GM12891 (cell line): ENCODE results near the gene LSM3.
A peak's percentile ranks its signal among the peaks of the same experiment; 100 is the strongest.

Experiments used
- DNase-seq: peaks from one replicate; pipeline ENCODE4 v3.0.0; 2011; ENCODE audit warnings: low spot score; ENCODE audit not compliant: insufficient read length
- FAIRE-seq: peaks from 2 replicates; lab custom pipeline; 2011; peaks lifted over from hg19 to GRCh38; lab: Jason Lieb, UNC
- PAX5 ChIP-seq: IDR thresholded peaks from 2 replicates; pipeline ENCODE4 v1.6.1; 2011; ENCODE audit warnings: low read length, moderate library complexity, mild to moderate bottlenecking; ENCODE audit not compliant: insufficient read depth, severe bottlenecking
- POLR2A ChIP-seq: IDR thresholded peaks from 2 replicates; pipeline ENCODE4 v1.6.1; 2011; ENCODE audit warnings: low read depth, low read length, control low read depth
- POLR2AphosphoS5 ChIP-seq: IDR thresholded peaks from 2 replicates; pipeline ENCODE4 v1.6.1; 2011; ENCODE audit warnings: low read depth, low read length, control low read depth
- POU2F2 ChIP-seq: IDR thresholded peaks from 2 replicates; pipeline ENCODE4 v1.6.1; 2011; ENCODE audit warnings: low read depth, mild to moderate bottlenecking, control low read depth, low read length, moderate library complexity
- SPI1 ChIP-seq: IDR thresholded peaks from 2 replicates; pipeline ENCODE4 v1.6.1; 2011; ENCODE audit warnings: low read depth, low read length, control low read depth
- TAF1 ChIP-seq: IDR thresholded peaks from 2 replicates; pipeline ENCODE4 v1.6.1; 2011; ENCODE audit warnings: low read depth, low read length, control low read depth

The LSM3 gene

DNA sequence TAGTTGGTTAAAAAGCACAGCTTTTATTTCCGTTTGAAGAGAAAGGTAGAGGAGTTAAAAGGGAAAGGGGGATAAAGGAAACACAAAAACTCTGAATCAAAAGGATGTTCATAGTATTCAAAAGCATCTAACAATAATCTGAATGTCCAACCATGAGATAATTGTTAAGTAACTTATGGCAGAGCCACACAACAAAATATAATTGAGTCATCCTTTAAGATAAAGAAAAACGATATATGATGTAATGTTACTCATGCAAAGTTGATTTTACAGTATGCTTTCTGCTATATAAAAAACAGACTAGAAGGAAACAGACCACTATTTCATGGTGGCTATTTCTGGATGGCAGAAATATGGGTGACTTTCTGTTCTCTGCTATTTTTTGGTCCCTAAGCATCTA lies 4.1 kb upstream of the LSM3 start:
- DNase-seq: no peak
- no peak for FAIRE-seq
- TF ChIP-seq TAF1: no peak
- no peak for TF ChIP-seq POU2F2
- no peak for TF ChIP-seq SPI1
- TF ChIP-seq PAX5: no peak
- no peak for TF ChIP-seq POLR2A
- no peak for TF ChIP-seq POLR2AphosphoS5

- TF ChIP-seq POLR2A (no peak), TAF1 (no peak), PAX5 (no peak), SPI1 (no peak)
- FAIRE-seq (peak; percentile 13), DNase-seq (no peak)
These were observed 3.1 kb upstream of the LSM3 start for GRCh38 chr3:14175383-14176037.

DNA sequence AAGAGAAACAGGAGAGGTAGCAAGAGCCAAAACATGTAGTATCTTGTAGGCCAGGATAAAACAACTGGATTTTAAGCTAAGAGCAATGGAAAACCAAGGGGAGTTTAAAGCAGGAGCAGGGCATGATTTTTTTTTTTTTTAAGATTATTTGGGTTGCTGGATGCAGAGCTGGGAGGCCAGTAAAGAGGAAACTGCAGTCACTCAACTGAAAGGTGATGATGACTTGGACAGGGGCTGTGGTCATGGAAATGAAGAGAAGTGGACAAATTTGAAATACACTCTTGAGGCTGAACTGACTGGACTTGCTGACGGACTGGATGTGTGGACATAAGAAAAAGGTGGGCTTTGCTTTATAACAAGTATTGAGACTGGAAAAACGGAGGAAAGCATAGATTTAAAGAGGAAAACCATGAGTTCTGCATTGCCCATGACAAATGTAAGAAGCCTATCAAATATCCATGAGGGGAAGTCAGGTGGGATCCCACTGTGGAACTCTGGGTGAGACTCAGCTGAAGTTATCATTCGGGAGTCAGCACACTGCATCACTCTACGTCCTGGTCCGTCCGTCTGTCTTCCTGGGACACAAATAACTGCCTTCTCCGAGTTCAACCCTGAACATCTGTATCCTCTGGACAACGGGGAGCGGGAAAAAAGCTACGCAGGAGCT lies 904 bp upstream of the LSM3 start:
- TF ChIP-seq SPI1: no peak
- no peak for TF ChIP-seq POLR2AphosphoS5
- no peak; the same call in 1 of the 2 replicates for TF ChIP-seq POLR2A
- TF ChIP-seq TAF1: no peak
- TF ChIP-seq PAX5: no peak
- no peak for TF ChIP-seq POU2F2
- no peak for DNase-seq
- FAIRE-seq: no peak

GRCh38 chr3:14179114-14179465 lies 473 bp downstream of the LSM3 start:
- TF ChIP-seq SPI1: no peak
- TF ChIP-seq POLR2AphosphoS5: no peak
- TF ChIP-seq PAX5: no peak
- TF ChIP-seq POU2F2: no peak
- no peak for TF ChIP-seq POLR2A
- TF ChIP-seq TAF1: no peak
- FAIRE-seq (no peak), DNase-seq (no peak)

GRCh38 chr3:14179795-14180194 lies 1.2 kb downstream of the LSM3 start:
- no peak for DNase-seq
- FAIRE-seq: no peak
- no peak for TF ChIP-seq POLR2AphosphoS5

GRCh38 chr3:14181253-14181652 lies 2.6 kb downstream of the LSM3 start:
- no peak for TF ChIP-seq POU2F2
- no peak for TF ChIP-seq TAF1
- no peak for TF ChIP-seq SPI1
- no peak for TF ChIP-seq POLR2AphosphoS5
- TF ChIP-seq PAX5: no peak
- no peak for TF ChIP-seq POLR2A
- FAIRE-seq (no peak), DNase-seq (no peak)

DNA sequence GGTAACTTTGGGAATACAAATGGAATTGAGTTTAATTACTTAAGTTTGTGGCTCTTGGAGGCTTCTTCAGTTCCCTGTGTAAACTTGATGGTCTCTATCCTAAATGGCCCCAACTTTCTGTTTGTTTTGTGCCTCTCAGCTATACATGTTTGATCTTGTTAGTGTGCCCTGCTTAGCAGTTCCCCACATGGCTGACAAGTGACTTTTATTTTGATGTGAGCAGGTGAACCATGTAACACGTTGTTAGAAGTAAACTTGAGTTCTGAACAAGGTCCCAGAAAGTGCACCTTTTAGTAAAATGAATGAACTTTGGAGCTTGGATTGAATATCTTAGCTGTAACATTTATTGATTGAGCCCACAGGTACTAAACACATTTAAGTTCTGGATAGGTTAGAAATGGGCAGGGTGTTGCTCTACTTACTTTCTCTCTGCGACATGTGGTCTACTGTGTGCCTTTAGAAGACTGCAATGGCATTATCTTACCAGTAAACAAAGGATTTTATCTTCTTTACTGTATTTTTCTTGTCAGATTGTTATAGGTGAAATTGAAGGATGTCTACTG lies 4.5 kb downstream of the LSM3 start:
- FAIRE-seq: no peak
- TF ChIP-seq SPI1: no peak
- TF ChIP-seq PAX5: no peak
- TF ChIP-seq POU2F2: no peak
- TF ChIP-seq POLR2A: no peak
- no peak for TF ChIP-seq TAF1
- no peak for TF ChIP-seq POLR2AphosphoS5
- no peak for DNase-seq

GRCh38 chr3:14186854-14187458 lies 8.3 kb downstream of the LSM3 start:
- FAIRE-seq (no peak), DNase-seq (no peak)
- TF ChIP-seq POLR2A (no peak), POU2F2 (no peak), SPI1 (no peak), POLR2AphosphoS5 (no peak), PAX5 (no peak), TAF1 (no peak)

GRCh38 chr3:14188041-14188754 lies 9.6 kb downstream of the LSM3 start:
- FAIRE-seq (no peak), DNase-seq (no peak)
- TF ChIP-seq POU2F2 (no peak), PAX5 (no peak), POLR2AphosphoS5 (no peak), SPI1 (no peak), POLR2A (no peak), TAF1 (no peak)
